DMS114 treated with DMSO at 0.1 percent for 48 hours (cell line): ENCODE measurements around the gene DNAH11.
A peak's percentile ranks its signal among the peaks of the same experiment; 100 is the strongest.
"Not testable (repeated sequence)": the region's sequence is repeated elsewhere in the genome, so short reads cannot be mapped to it uniquely, and the experiment has no call there.

Experiments used
- DNase-seq: peaks from one replicate; lab custom pipeline; 2025; ENCODE audit not compliant: unreplicated experiment; lab: John Stamatoyannopoulos, UW

Gene DNAH11

GRCh38 chr7:21766218-21766617 lies 223.4 kb downstream of the DNAH11 start:
- DNase-seq = no peak

- DNase-seq = peak; percentile 50
Observed at GRCh38 chr7:21767300-21767900, 224.6 kb downstream of the DNAH11 start.

GRCh38 chr7:21768279-21768678 lies 225.4 kb downstream of the DNAH11 start:
- DNase-seq = no peak

GRCh38 chr7:21771266-21771665 lies 228.4 kb downstream of the DNAH11 start:
- DNase-seq = no peak

GRCh38 chr7:21771906-21772610 lies 229.2 kb downstream of the DNAH11 start:
- DNase-seq = no peak

- DNase-seq = no peak
Observed at GRCh38 chr7:21773326-21773725, 230.5 kb downstream of the DNAH11 start.

- DNase-seq = no peak
Observed at GRCh38 chr7:21777921-21778320, 235.1 kb downstream of the DNAH11 start.

GRCh38 chr7:21778953-21779352 lies 236.1 kb downstream of the DNAH11 start:
- DNase-seq = no peak

- DNase-seq = no peak
Observed at GRCh38 chr7:21782996-21783395, 240.2 kb downstream of the DNAH11 start.

GRCh38 chr7:21784989-21785388 lies 242.2 kb downstream of the DNAH11 start:
- DNase-seq = no peak

GRCh38 chr7:21805791-21806190 lies 263.0 kb downstream of the DNAH11 start:
- DNase-seq = no peak

- no peak for DNase-seq
Observed at GRCh38 chr7:21806388-21806787, 263.5 kb downstream of the DNAH11 start.

GRCh38 chr7:21819048-21819447 lies 276.2 kb downstream of the DNAH11 start:
- DNase-seq = no peak

GRCh38 chr7:21828841-21829240 lies 286.0 kb downstream of the DNAH11 start:
- no peak for DNase-seq

GRCh38 chr7:21829731-21830130 lies 286.9 kb downstream of the DNAH11 start:
- DNase-seq = no peak

GRCh38 chr7:21844742-21845141 lies 301.9 kb downstream of the DNAH11 start:
- DNase-seq = no peak

GRCh38 chr7:21850531-21851285 lies 307.9 kb downstream of the DNAH11 start:
- no peak for DNase-seq

GRCh38 chr7:21851559-21851967 lies 308.7 kb downstream of the DNAH11 start:
- DNase-seq = no peak

GRCh38 chr7:21865631-21866204 lies 322.9 kb downstream of the DNAH11 start:
- DNase-seq = not testable (repeated sequence)

GRCh38 chr7:21866731-21867130 lies 323.9 kb downstream of the DNAH11 start:
- DNase-seq = no peak

- DNase-seq = no peak
Observed at GRCh38 chr7:21867226-21867625, 324.4 kb downstream of the DNAH11 start.
